H9 (cell line): Measurements from ENCODE around the gene PRPH. TPM values are rescaled to one million over a fixed set of nuclear protein-coding genes. Genes with fewer than 3 reads are reported as not detected.

Source experiments
- DNase-seq: peaks from one replicate; pipeline ENCODE4 v3.0.0-alpha.2; 2017
- H2AFZ ChIP-seq: one replicate; pipeline ENCODE4 v1.6.1; 2013; ENCODE audit warnings: mild to moderate bottlenecking, low read length, control low read depth, moderate library complexity
- H2AK5ac ChIP-seq: 2 replicates; pipeline ENCODE4 v1.6.1; 2013; ENCODE audit warnings: low read length, control low read depth, mixed read lengths; ENCODE audit not compliant: insufficient read length
- H2BK120ac ChIP-seq: one replicate; pipeline ENCODE4 v1.6.1; 2013; ENCODE audit warnings: low read depth, mild to moderate bottlenecking, low read length, control low read depth, inconsistent platforms; ENCODE audit not compliant: poor library complexity, severe bottlenecking
- H2BK12ac ChIP-seq: 2 replicates; pipeline ENCODE4 v1.6.1; 2013; ENCODE audit warnings: low read length, control low read depth, mixed read lengths, low read depth; ENCODE audit not compliant: insufficient read length
- H2BK15ac ChIP-seq: 2 replicates; pipeline ENCODE4 v1.6.1; 2013; ENCODE audit warnings: low read depth, low read length, control low read depth
- H2BK20ac ChIP-seq: one replicate; pipeline ENCODE4 v1.6.1; 2013; ENCODE audit warnings: low read depth, mild to moderate bottlenecking, low read length, control low read depth, inconsistent platforms; ENCODE audit not compliant: poor library complexity, severe bottlenecking
- H2BK5ac ChIP-seq: 2 replicates; pipeline ENCODE4 v1.6.1; 2013; ENCODE audit warnings: low read length, control low read depth, mixed read lengths; ENCODE audit not compliant: insufficient read length
- H3K14ac ChIP-seq: 2 replicates; pipeline ENCODE4 v1.6.1; 2013; ENCODE audit warnings: low read length, control low read depth; ENCODE audit not compliant: insufficient read depth
- H3K18ac ChIP-seq: 2 replicates; pipeline ENCODE4 v1.6.1; 2013; ENCODE audit warnings: low read depth, mild to moderate bottlenecking, mixed read lengths, low read length, control low read depth; ENCODE audit not compliant: insufficient read length
- H3K23ac ChIP-seq: 2 replicates; pipeline ENCODE4 v1.6.1; 2013; ENCODE audit warnings: low read length, control low read depth, mixed read lengths, low read depth; ENCODE audit not compliant: insufficient read length
- H3K23me2 ChIP-seq: 2 replicates; pipeline ENCODE4 v1.6.1; 2013; ENCODE audit warnings: low read depth, mild to moderate bottlenecking, mixed read lengths, low read length, control low read depth; ENCODE audit not compliant: insufficient read length, poor library complexity, severe bottlenecking
- H3K27ac ChIP-seq: 2 replicates; pipeline ENCODE4 v1.5.1; 2013; ENCODE audit warnings: low read length, control low read depth, mixed read lengths, low read depth; ENCODE audit not compliant: insufficient read length
- H3K27me3 ChIP-seq: 2 replicates; pipeline ENCODE4 v1.6.1; 2013; ENCODE audit warnings: low read length, control low read depth, inconsistent platforms; ENCODE audit not compliant: insufficient read depth
- H3K4ac ChIP-seq: 2 replicates; pipeline ENCODE4 v1.6.1; 2013; ENCODE audit warnings: low read depth, mild to moderate bottlenecking, control low read depth, inconsistent platforms, low read length, moderate library complexity
- H3K4me1 ChIP-seq: 2 replicates; pipeline ENCODE4 v1.6.1; 2013; ENCODE audit warnings: low read length, control low read depth, inconsistent platforms; ENCODE audit not compliant: insufficient read depth
- H3K4me2 ChIP-seq: 2 replicates; pipeline ENCODE4 v1.6.1; 2013; ENCODE audit warnings: low read length, control low read depth, mixed read lengths; ENCODE audit not compliant: insufficient read length, insufficient read depth
- H3K56ac ChIP-seq: 2 replicates; pipeline ENCODE4 v1.6.1; 2013; ENCODE audit warnings: low read depth, mild to moderate bottlenecking, mixed read lengths, low read length, control low read depth; ENCODE audit not compliant: insufficient read length
- H3K79me1 ChIP-seq: 2 replicates; pipeline ENCODE4 v1.6.1; 2013; ENCODE audit warnings: low read depth, mild to moderate bottlenecking, moderate library complexity, low read length, control low read depth, inconsistent platforms; ENCODE audit not compliant: insufficient read depth, poor library complexity, severe bottlenecking
- H3K79me2 ChIP-seq: 2 replicates; pipeline ENCODE4 v1.6.1; 2013; ENCODE audit warnings: low read length, control low read depth, inconsistent platforms; ENCODE audit not compliant: insufficient read depth
- H3K9ac ChIP-seq: 2 replicates; pipeline ENCODE4 v1.6.1; 2013; ENCODE audit warnings: low read length, control low read depth, mixed read lengths; ENCODE audit not compliant: insufficient read length; ENCODE audit errors: extremely low read depth
- H3K9me3 ChIP-seq: one replicate; pipeline ENCODE4 v1.6.1; 2013; ENCODE audit warnings: low read depth, low read length, inconsistent platforms; ENCODE audit not compliant: control insufficient read depth
- H3T11ph ChIP-seq: one replicate; pipeline ENCODE4 v1.6.1; 2013; ENCODE audit warnings: mild to moderate bottlenecking, low read length, control low read depth, inconsistent platforms
- H4K20me1 ChIP-seq: one replicate; pipeline ENCODE4 v1.6.1; 2013; ENCODE audit not compliant: control insufficient read depth, insufficient read length, insufficient read depth
- H4K5ac ChIP-seq: 2 replicates; pipeline ENCODE4 v1.6.1; 2013; ENCODE audit warnings: low read depth, mild to moderate bottlenecking, mixed read lengths, low read length, control low read depth; ENCODE audit not compliant: insufficient read length
- H4K8ac ChIP-seq: replicated peaks from 2 replicates; pipeline ENCODE4 v1.6.1; 2013; ENCODE audit warnings: low read length, control low read depth, mixed read lengths, low read depth; ENCODE audit not compliant: insufficient read length
- H4K91ac ChIP-seq: 2 replicates; pipeline ENCODE4 v1.6.1; 2013; ENCODE audit warnings: low read depth, mild to moderate bottlenecking, moderate library complexity, mixed read lengths, low read length, control low read depth; ENCODE audit not compliant: insufficient read length
- H3K27ac Mint-ChIP-seq, 3 experiments: 2 replicates in 2 of 3; 3 replicates in 1 of 3; pipeline ENCODE4 v1.8.0; 2020 to 2021; ENCODE audit warnings: mixed read lengths in 3 of 3, mild to moderate bottlenecking in 1 of 3, moderate library complexity in 1 of 3
- H3K27me3 Mint-ChIP-seq: 2 replicates; pipeline ENCODE4 v1.8.0; 2021; ENCODE audit warnings: low read depth, mild to moderate bottlenecking, moderate library complexity, mixed read lengths
- H3K36me3 Mint-ChIP-seq, 3 experiments: 2 replicates in 2 of 3; 3 replicates in 1 of 3; pipeline ENCODE4 v1.8.0; 2020 to 2021; ENCODE audit warnings: low read depth in 3 of 3, mixed read lengths in 3 of 3; ENCODE audit not compliant: insufficient read depth in 1 of 3
- H3K4me1 Mint-ChIP-seq, 2 experiments: 2 replicates each; pipeline ENCODE4 v1.8.0; 2020; ENCODE audit warnings: mixed read lengths in 2 of 2
- H3K4me3 Mint-ChIP-seq, 2 experiments: 2 replicates in 1 of 2; 3 replicates in 1 of 2; pipeline ENCODE4 v1.8.0; 2020 to 2021; ENCODE audit warnings: mild to moderate bottlenecking in 2 of 2, mixed read lengths in 2 of 2, moderate library complexity in 1 of 2
- H3K9me3 Mint-ChIP-seq, 2 experiments: 2 replicates in 1 of 2; 3 replicates in 1 of 2; pipeline ENCODE4 v1.8.0; 2020; ENCODE audit warnings: mild to moderate bottlenecking in 2 of 2, mixed read lengths in 2 of 2, moderate library complexity in 1 of 2
- WGBS: extraction: QIAGEN DNeasy Blood & Tissue Kit; methylation state at CpG from one replicate; pipeline ENCODE4 v1.1.7; 2013; ENCODE audit warnings: missing lambda C conversion rate, low lambda C conversion rate, mixed read lengths; ENCODE audit not compliant: insufficient read length; ENCODE audit errors: extremely low coverage; 5-methylcytosine and 5-hydroxymethylcytosine counted together
- total RNA-seq: library from RNA; stranded (reverse); gene quantifications from 2 replicates; pipeline ENCODE4 v1.2.1, GENCODE V29; 2021
- TF ChIP-seq, protein P1 (sequence below): fragments of 200-600 bp; sonication (generic); conservative IDR thresholded peaks from 3 replicates; pipeline ENCODE4 v1.8.0; 2021; ENCODE audit warnings: antibody characterized with exemption, mild to moderate bottlenecking

Gene PRPH
- total RNA-seq, 1 experiment from 2014 or later = 1.1 TPM

DNA sequence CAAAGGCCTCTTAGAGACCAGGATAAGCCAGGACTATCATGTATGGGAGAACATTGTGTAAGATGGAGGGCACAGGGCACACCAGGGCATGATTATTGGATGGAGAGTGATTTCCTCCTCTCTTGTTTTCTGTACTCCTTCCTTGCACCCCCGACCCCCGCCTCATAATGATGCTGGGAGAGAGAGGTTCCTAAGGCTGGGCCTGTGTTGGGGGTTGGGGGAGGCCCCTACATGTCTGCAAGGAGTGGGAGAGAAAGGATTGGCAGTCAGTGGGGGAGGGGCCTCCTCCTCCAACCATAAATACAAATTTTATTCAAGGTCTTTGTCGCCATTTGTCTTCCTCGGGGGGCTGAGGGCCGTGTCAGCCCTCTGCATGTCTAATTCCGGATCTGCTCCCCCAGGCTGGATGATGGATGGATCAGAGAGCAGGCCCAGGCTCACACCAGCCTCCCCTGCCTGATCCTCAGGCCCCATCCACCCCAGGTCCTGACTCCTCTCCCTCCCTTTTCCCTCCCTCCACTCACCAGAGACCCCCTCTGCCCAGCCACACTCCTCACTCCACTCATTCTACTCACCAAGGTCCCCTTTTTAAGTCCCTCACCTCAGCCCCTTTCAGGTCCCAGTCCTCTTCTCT lies 44.0 kb downstream of the PRPH start:
- H2AFZ ChIP-seq = no peak overlapping the region
- no peaks in the 10 kb centered on the region for H3K9me3 ChIP-seq
- no peak overlapping the region for H3K18ac ChIP-seq
- H3K79me2 ChIP-seq = no peaks in the 10 kb centered on the region
- H3K27me3 Mint-ChIP-seq = peaks cover 97% of the 10 kb centered on the region
- no peak overlapping the region for H3K23ac ChIP-seq
- TF ChIP-seq, protein P1, sequence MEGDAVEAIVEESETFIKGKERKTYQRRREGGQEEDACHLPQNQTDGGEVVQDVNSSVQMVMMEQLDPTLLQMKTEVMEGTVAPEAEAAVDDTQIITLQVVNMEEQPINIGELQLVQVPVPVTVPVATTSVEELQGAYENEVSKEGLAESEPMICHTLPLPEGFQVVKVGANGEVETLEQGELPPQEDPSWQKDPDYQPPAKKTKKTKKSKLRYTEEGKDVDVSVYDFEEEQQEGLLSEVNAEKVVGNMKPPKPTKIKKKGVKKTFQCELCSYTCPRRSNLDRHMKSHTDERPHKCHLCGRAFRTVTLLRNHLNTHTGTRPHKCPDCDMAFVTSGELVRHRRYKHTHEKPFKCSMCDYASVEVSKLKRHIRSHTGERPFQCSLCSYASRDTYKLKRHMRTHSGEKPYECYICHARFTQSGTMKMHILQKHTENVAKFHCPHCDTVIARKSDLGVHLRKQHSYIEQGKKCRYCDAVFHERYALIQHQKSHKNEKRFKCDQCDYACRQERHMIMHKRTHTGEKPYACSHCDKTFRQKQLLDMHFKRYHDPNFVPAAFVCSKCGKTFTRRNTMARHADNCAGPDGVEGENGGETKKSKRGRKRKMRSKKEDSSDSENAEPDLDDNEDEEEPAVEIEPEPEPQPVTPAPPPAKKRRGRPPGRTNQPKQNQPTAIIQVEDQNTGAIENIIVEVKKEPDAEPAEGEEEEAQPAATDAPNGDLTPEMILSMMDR = no peak
- H3K27me3 ChIP-seq = peaks cover 81% of the 10 kb centered on the region
- H3K4ac ChIP-seq = no peak overlapping the region
- H2BK15ac ChIP-seq = no peak overlapping the region
- H4K5ac ChIP-seq = no peak overlapping the region
- H4K20me1 ChIP-seq = peaks cover 3% of the 10 kb centered on the region
- peak overlapping the region in 1 of 2 experiments; percentile 61; a peak in 2 of 5 replicates for H3K4me3 Mint-ChIP-seq
- no peak overlapping the region for H2BK20ac ChIP-seq
- H3K9ac ChIP-seq = no peak overlapping the region
- no peak overlapping the region for H2BK12ac ChIP-seq
- no peaks in the 10 kb centered on the region for H3K79me1 ChIP-seq
- WGBS = no CpG with 5 or more reads among the region's 6 CpGs
- H2BK120ac ChIP-seq = no peak overlapping the region
- peaks cover 46 to 53% of the 10 kb centered on the region in 2 experiments for H3K4me1 Mint-ChIP-seq
- no peak overlapping the region for H3K27ac ChIP-seq
- H3K36me3 Mint-ChIP-seq = peaks cover 0 to 1% (median 0%) of the 10 kb centered on the region in 3 experiments; a peak in 2 of 7 replicates
- no peak overlapping the region for H4K91ac ChIP-seq
- H2AK5ac ChIP-seq = no peak overlapping the region
- no peak overlapping the region for H4K8ac ChIP-seq
- no peak overlapping the region for H3K56ac ChIP-seq
- peaks cover 1 to 3% of the 10 kb centered on the region in 2 experiments; a peak in 3 of 5 replicates for H3K9me3 Mint-ChIP-seq
- DNase-seq = no peak
- H3K14ac ChIP-seq = no peak overlapping the region
- H3T11ph ChIP-seq = no peak overlapping the region
- no peak overlapping the region for H3K27ac Mint-ChIP-seq
- no peak overlapping the region for H3K4me2 ChIP-seq
- peaks cover 7% of the 10 kb centered on the region; the same call in 1 of the 2 replicates for H3K4me1 ChIP-seq
- peaks cover 24% of the 10 kb centered on the region for H3K23me2 ChIP-seq
- H2BK5ac ChIP-seq = no peak overlapping the region
